ENCODE results near the gene OLA1.

Gene OLA1

GRCh38 chr2:174176898-174177297 is 71.4 kb downstream of the OLA1 start:
- no peak for DNase-seq

- no peak for DNase-seq
Measured at GRCh38 chr2:174174741-174175140, 73.6 kb downstream of the OLA1 start.

GRCh38 chr2:174172802-174173355 is 75.5 kb downstream of the OLA1 start:
- no peak for DNase-seq

- DNase-seq = no peak
Measured at GRCh38 chr2:174171686-174172445, 76.5 kb downstream of the OLA1 start.

GRCh38 chr2:174169372-174169771 is 79.0 kb downstream of the OLA1 start:
- no peak for DNase-seq

- no peak for DNase-seq
Measured at GRCh38 chr2:174166261-174166660, 82.1 kb downstream of the OLA1 start.

- no peak for DNase-seq
Measured at GRCh38 chr2:174161490-174161889, 86.8 kb downstream of the OLA1 start.

GRCh38 chr2:174158003-174158402 is 90.3 kb downstream of the OLA1 start:
- DNase-seq = no peak

GRCh38 chr2:174157053-174157452 is 91.3 kb downstream of the OLA1 start:
- DNase-seq = no peak

GRCh38 chr2:174153757-174154680 is 94.3 kb downstream of the OLA1 start:
- no peak for DNase-seq

- no peak for DNase-seq
Measured at GRCh38 chr2:174149530-174149929, 98.8 kb downstream of the OLA1 start.

- no peak for DNase-seq
Measured at GRCh38 chr2:174148833-174149232, 99.5 kb downstream of the OLA1 start.

GRCh38 chr2:174145827-174146226 is 102.5 kb downstream of the OLA1 start:
- DNase-seq = no peak

- no peak for DNase-seq
Measured at GRCh38 chr2:174142290-174142689, 106.0 kb downstream of the OLA1 start.

GRCh38 chr2:174138161-174138560 is 110.2 kb downstream of the OLA1 start:
- DNase-seq = no peak

- DNase-seq = no peak
Measured at GRCh38 chr2:174135981-174136380, 112.4 kb downstream of the OLA1 start.

GRCh38 chr2:174125090-174125489 is 123.2 kb downstream of the OLA1 start:
- no peak for DNase-seq

GRCh38 chr2:174124181-174124580 is 124.2 kb downstream of the OLA1 start:
- no peak for DNase-seq

GRCh38 chr2:174122185-174122584 is 126.1 kb downstream of the OLA1 start:
- DNase-seq = no peak

GRCh38 chr2:174121612-174122011 is 126.7 kb downstream of the OLA1 start:
- no peak for DNase-seq

GRCh38 chr2:174121175-174121574 is 127.2 kb downstream of the OLA1 start:
- DNase-seq = no peak

- no peak for DNase-seq
Measured at GRCh38 chr2:174120346-174120745, 128.0 kb downstream of the OLA1 start.

All from effector CD4-positive, alpha-beta T cell (primary cell).